ENCODE data around the gene SCN2A. TPM values are rescaled to one million over a fixed set of nuclear protein-coding genes. Genes with fewer than 3 reads are reported as not detected.

The SCN2A gene
- total RNA-seq, 1 experiment from 2014 or later = 0.24 TPM

- Histone ChIP-seq H3K9ac (ENCODE audit: extremely low read depth, insufficient read length, low read length) (no peak overlapping the region), H3T11ph (ENCODE audit: low read length) (no peak overlapping the region), H2BK20ac (ENCODE audit: low read depth, low read length, poor library complexity, severe bottlenecking) (no peak overlapping the region), H3K79me2 (ENCODE audit: insufficient read depth, low read length) (no peaks in the 10 kb centered on the region), H3K23ac (ENCODE audit: insufficient read length, low read depth, low read length) (no peak overlapping the region), H2BK12ac (ENCODE audit: insufficient read length, low read depth, low read length) (no peak overlapping the region), H2AFZ (ENCODE audit: low read length) (no peak overlapping the region), H3K23me2 (ENCODE audit: insufficient read length, low read depth, low read length, poor library complexity, severe bottlenecking) (no peaks in the 10 kb centered on the region), H3K18ac (ENCODE audit: insufficient read length, low read depth, low read length) (no peak overlapping the region), H3K4ac (ENCODE audit: low read depth, low read length) (no peak overlapping the region), H2BK120ac (ENCODE audit: low read depth, low read length, poor library complexity, severe bottlenecking) (no peak overlapping the region), H2BK5ac (ENCODE audit: insufficient read length, low read length) (no peak overlapping the region), H3K56ac (ENCODE audit: insufficient read length, low read depth, low read length) (no peak overlapping the region), H4K5ac (ENCODE audit: insufficient read length, low read depth, low read length) (no peak overlapping the region), H2AK5ac (ENCODE audit: insufficient read length, low read length) (no peak overlapping the region), H3K27me3 (ENCODE audit: insufficient read depth, low read length) (no peaks in the 10 kb centered on the region), H3K14ac (ENCODE audit: insufficient read depth, low read length) (no peak overlapping the region), H4K20me1 (ENCODE audit: control insufficient read depth, insufficient read depth, insufficient read length) (no peaks in the 10 kb centered on the region), H3K4me2 (ENCODE audit: insufficient read depth, insufficient read length, low read length) (no peak overlapping the region), H4K8ac (replicated peaks; ENCODE audit: insufficient read length, low read depth, low read length) (no peak overlapping the region), H4K91ac (ENCODE audit: insufficient read length, low read depth, low read length) (no peak overlapping the region), H3K79me1 (ENCODE audit: insufficient read depth, low read depth, low read length, poor library complexity, severe bottlenecking) (no peaks in the 10 kb centered on the region), H2BK15ac (ENCODE audit: low read depth, low read length) (no peak overlapping the region), H3K27ac (ENCODE audit: insufficient read length, low read depth, low read length) (no peak overlapping the region), H3K9me3 (ENCODE audit: control insufficient read depth, low read depth, low read length) (no peaks in the 10 kb centered on the region), H3K4me1 (ENCODE audit: insufficient read depth, low read length) (no peaks in the 10 kb centered on the region)
- no peaks in the 10 kb centered on the region for H3K36me3 Mint-ChIP-seq (ENCODE audit: insufficient read depth in 1 of 3, low read depth in 3 of 3)
- H3K27me3 Mint-ChIP-seq (ENCODE audit: low read depth) = no peaks in the 10 kb centered on the region
- no peak overlapping the region for H3K4me3 Mint-ChIP-seq
- TF ChIP-seq, protein P1, sequence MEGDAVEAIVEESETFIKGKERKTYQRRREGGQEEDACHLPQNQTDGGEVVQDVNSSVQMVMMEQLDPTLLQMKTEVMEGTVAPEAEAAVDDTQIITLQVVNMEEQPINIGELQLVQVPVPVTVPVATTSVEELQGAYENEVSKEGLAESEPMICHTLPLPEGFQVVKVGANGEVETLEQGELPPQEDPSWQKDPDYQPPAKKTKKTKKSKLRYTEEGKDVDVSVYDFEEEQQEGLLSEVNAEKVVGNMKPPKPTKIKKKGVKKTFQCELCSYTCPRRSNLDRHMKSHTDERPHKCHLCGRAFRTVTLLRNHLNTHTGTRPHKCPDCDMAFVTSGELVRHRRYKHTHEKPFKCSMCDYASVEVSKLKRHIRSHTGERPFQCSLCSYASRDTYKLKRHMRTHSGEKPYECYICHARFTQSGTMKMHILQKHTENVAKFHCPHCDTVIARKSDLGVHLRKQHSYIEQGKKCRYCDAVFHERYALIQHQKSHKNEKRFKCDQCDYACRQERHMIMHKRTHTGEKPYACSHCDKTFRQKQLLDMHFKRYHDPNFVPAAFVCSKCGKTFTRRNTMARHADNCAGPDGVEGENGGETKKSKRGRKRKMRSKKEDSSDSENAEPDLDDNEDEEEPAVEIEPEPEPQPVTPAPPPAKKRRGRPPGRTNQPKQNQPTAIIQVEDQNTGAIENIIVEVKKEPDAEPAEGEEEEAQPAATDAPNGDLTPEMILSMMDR (conservative IDR thresholded peaks at IDR 0.05) = no peak
- no peaks in the 10 kb centered on the region for H3K4me1 Mint-ChIP-seq
- H3K27ac Mint-ChIP-seq = no peak overlapping the region
- no CpG with 5 or more reads among the region's 3 CpGs for WGBS (ENCODE audit: extremely low coverage, insufficient read length, low lambda C conversion rate)
- H3K9me3 Mint-ChIP-seq = no peaks in the 10 kb centered on the region
- DNase-seq = no peak
Observed at GRCh38 chr2:165238295-165238694, 919 bp upstream of the SCN2A start.

Measured in H9 (cell line).